MM.1S (cell line): ENCODE data around the gene FGF14.

Source experiments
- CTCF ChIP-seq: fragments of 300-600 bp; sonication (generic); IDR thresholded peaks from 2 replicates; pipeline ENCODE4 v1.5.1; 2016; ENCODE audit warnings: antibody characterized with exemption, low read length, mixed read lengths
- EZH2 ChIP-seq: fragments of 300-600 bp; sonication (generic); optimal IDR thresholded peaks from 2 replicates; pipeline ENCODE3; 2017; ENCODE audit warnings: low read depth, mild to moderate bottlenecking, antibody characterized with exemption, low read length, mixed read lengths
- EZH2phosphoT487 ChIP-seq: fragments of 300-600 bp; sonication (generic); IDR thresholded peaks from 2 replicates; pipeline ENCODE4 v1.6.1; 2018; ENCODE audit warnings: antibody characterized with exemption, low read length

- TF ChIP-seq CTCF (no peak), EZH2 (no peak), EZH2phosphoT487 (no peak)
These were observed 606.4 kb downstream of the FGF14 start for GRCh38 chr13:101795460-101795859.
